PC-3 (cell line): ENCODE results near the gene STON1.

Source experiments
- EZH2 ChIP-seq: fragments of 300-600 bp; sonication (generic); IDR thresholded peaks from one replicate; pipeline ENCODE4 v1.6.1; 2017; ENCODE audit warnings: antibody characterized with exemption, mild to moderate bottlenecking, low read length; ENCODE audit not compliant: unreplicated experiment
- EZH2phosphoT487 ChIP-seq: fragments of 300-600 bp; sonication (generic); IDR thresholded peaks from 2 replicates; pipeline ENCODE4 v1.6.1; 2018; ENCODE audit warnings: mild to moderate bottlenecking, antibody characterized with exemption, low read length, borderline replicate concordance
- TF ChIP-seq, protein P1 (sequence below): fragments of 300-600 bp; sonication (generic); conservative IDR thresholded peaks from 2 replicates; pipeline ENCODE4 v1.5.1; 2017; ENCODE audit warnings: antibody characterized with exemption, low read depth, mild to moderate bottlenecking, low read length

DNA sequence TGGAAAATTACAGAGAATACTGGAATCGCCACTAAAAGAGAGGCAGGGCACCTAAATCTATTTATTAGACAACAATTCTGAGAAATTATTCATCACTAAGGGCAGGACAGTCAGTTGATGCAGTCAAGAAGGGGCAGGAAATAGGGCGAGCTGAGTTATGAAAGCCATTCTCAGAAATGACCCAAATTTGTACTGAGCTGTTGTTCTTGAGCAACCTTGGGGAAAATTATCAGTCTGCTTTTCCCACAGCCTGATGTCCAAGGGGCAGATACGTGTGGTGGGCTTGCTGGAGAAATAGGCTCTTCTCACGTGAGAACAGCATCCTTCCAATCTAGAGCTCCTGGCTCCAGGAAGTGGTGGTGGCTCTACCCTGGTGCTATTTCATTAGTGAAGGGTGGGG is 38.6 kb downstream of the STON1 start:
- TF ChIP-seq EZH2 (no peak), EZH2phosphoT487 (no peak)
- TF ChIP-seq, protein P1, sequence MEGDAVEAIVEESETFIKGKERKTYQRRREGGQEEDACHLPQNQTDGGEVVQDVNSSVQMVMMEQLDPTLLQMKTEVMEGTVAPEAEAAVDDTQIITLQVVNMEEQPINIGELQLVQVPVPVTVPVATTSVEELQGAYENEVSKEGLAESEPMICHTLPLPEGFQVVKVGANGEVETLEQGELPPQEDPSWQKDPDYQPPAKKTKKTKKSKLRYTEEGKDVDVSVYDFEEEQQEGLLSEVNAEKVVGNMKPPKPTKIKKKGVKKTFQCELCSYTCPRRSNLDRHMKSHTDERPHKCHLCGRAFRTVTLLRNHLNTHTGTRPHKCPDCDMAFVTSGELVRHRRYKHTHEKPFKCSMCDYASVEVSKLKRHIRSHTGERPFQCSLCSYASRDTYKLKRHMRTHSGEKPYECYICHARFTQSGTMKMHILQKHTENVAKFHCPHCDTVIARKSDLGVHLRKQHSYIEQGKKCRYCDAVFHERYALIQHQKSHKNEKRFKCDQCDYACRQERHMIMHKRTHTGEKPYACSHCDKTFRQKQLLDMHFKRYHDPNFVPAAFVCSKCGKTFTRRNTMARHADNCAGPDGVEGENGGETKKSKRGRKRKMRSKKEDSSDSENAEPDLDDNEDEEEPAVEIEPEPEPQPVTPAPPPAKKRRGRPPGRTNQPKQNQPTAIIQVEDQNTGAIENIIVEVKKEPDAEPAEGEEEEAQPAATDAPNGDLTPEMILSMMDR = no peak
